Left hindlimb (tissue), 1 donor: ENCODE data around the gene TLK1.

Experiments used
- DNase-seq: peaks from one replicate; pipeline ENCODE4 v3.0.0-alpha.2; 2018

TLK1 gene

GRCh38 chr2:171160119-171160955 lies at the start of gene TLK1:
TSS of gene TLK1 (minus strand) at chr2:171160893. CDS start at chr2:171160428, 465 bp downstream.
- DNase-seq, result peak; percentile 84

GRCh38 chr2:171210216-171210863 lies 49.6 kb upstream of the TLK1 start:
- no peak for DNase-seq

- no peak for DNase-seq
Measured at GRCh38 chr2:171208657-171209056, 48.0 kb upstream of the TLK1 start.

GRCh38 chr2:171206422-171207115 lies 45.9 kb upstream of the TLK1 start:
- no peak for DNase-seq

GRCh38 chr2:171205551-171205950 lies 44.9 kb upstream of the TLK1 start:
- no peak for DNase-seq

- DNase-seq, result no peak
Measured at GRCh38 chr2:171201767-171202166, 41.1 kb upstream of the TLK1 start.

- no peak for DNase-seq
Measured at GRCh38 chr2:171201271-171201670, 40.6 kb upstream of the TLK1 start.

GRCh38 chr2:171200469-171200868 lies 39.8 kb upstream of the TLK1 start:
- DNase-seq, result no peak

GRCh38 chr2:171191021-171191420 lies 30.3 kb upstream of the TLK1 start:
- DNase-seq, result no peak

- no peak for DNase-seq
Measured at GRCh38 chr2:171187819-171188218, 27.1 kb upstream of the TLK1 start.

GRCh38 chr2:171187177-171187576 lies 26.5 kb upstream of the TLK1 start:
- DNase-seq, result no peak

- no peak for DNase-seq
Measured at GRCh38 chr2:171185941-171186340, 25.2 kb upstream of the TLK1 start.

- no peak for DNase-seq
Measured at GRCh38 chr2:171185165-171185818, 24.6 kb upstream of the TLK1 start.

GRCh38 chr2:171181064-171182049 lies 20.7 kb upstream of the TLK1 start:
- DNase-seq, result no peak

GRCh38 chr2:171180229-171180930 lies 19.7 kb upstream of the TLK1 start:
- DNase-seq, result no peak

GRCh38 chr2:171178993-171179392 lies 18.3 kb upstream of the TLK1 start:
- DNase-seq, result no peak

GRCh38 chr2:171176516-171176915 lies 15.8 kb upstream of the TLK1 start:
- DNase-seq, result no peak

GRCh38 chr2:171174075-171174474 lies 13.4 kb upstream of the TLK1 start:
- DNase-seq, result no peak

- no peak for DNase-seq
Measured at GRCh38 chr2:171173087-171173486, 12.4 kb upstream of the TLK1 start.

- no peak for DNase-seq
Measured at GRCh38 chr2:171171808-171172207, 11.1 kb upstream of the TLK1 start.

GRCh38 chr2:171169839-171170238 lies 9.1 kb upstream of the TLK1 start:
- DNase-seq, result no peak
